ENCODE measurements around the gene TCP1. TPM values are rescaled to one million over a fixed set of nuclear protein-coding genes. Genes with fewer than 3 reads are reported as not detected.

Gene TCP1
- total RNA-seq, 3 donors from 2014 or later (not counting 1 experiment from before 2014, with no cell fraction given), result 192 to 230 (median 218) TPM

- ATAC-seq (no peak), DNase-seq (no peak)
- Mint-ChIP-seq H3K27ac (peak overlapping the region in 1 of 2 donors; percentile 81), H3K4me3 (no peak overlapping the region), H3K36me3 (peaks cover 24% of the 10 kb centered on the region), H3K4me1 (peaks cover 18 to 21% of the 10 kb centered on the region in 2 donors), H3K9me3 (no peaks in the 10 kb centered on the region), H3K27me3 (ENCODE audit: low read depth in 2 of 2) (no peaks in the 10 kb centered on the region)
- no peaks in the 10 kb centered on the region for H3K9me3 ChIP-seq (ENCODE audit: control insufficient read depth, insufficient read depth, low read length)
- no peaks in the 10 kb centered on the region for H3K27me3 ChIP-seq (ENCODE audit: control insufficient read depth, insufficient read depth, low read length)
- H3K4me1 ChIP-seq (ENCODE audit: control insufficient read depth, insufficient read depth, low read length), result peaks cover 6% of the 10 kb centered on the region
- H3K27ac ChIP-seq (ENCODE audit: low read length), result no peak overlapping the region
- H3K4me3 ChIP-seq (ENCODE audit: low read length), result no peak overlapping the region
- intact Hi-C loops (cut with micrococcal nuclease), result no loop called here
- H3K36me3 ChIP-seq (ENCODE audit: control insufficient read depth, insufficient read depth, low read length), result peaks cover 63% of the 10 kb centered on the region
- TF ChIP-seq CTCF (IDR thresholded peaks at IDR 0.05), result no peak
- WGBS (ENCODE audit: insufficient coverage), result 93% methylated on average over 4 of the region's 4 CpGs
These were observed 32.9 kb downstream of the TCP1 start for GRCh38 chr6:159756508-159756907.

- Mint-ChIP-seq H3K27me3 (ENCODE audit: low read depth in 2 of 2) (no peaks in the 10 kb centered on the region), H3K27ac (peak overlapping the region; percentile 29 to 81), H3K9me3 (no peaks in the 10 kb centered on the region), H3K4me1 (peaks cover 6 to 9% of the 10 kb centered on the region in 2 donors), H3K36me3 (peaks cover 24% of the 10 kb centered on the region), H3K4me3 (peak overlapping the region; percentile 45)
- no peak for TF ChIP-seq CTCF (IDR thresholded peaks at IDR 0.05)
- intact Hi-C loops (cut with micrococcal nuclease), result no loop called here
- DNase-seq, result no peak
- Histone ChIP-seq H3K27me3 (ENCODE audit: control insufficient read depth, insufficient read depth, low read length) (no peaks in the 10 kb centered on the region), H3K27ac (ENCODE audit: low read length) (no peak overlapping the region), H3K4me3 (ENCODE audit: low read length) (no peak overlapping the region), H3K4me1 (ENCODE audit: control insufficient read depth, insufficient read depth, low read length) (no peaks in the 10 kb centered on the region), H3K9me3 (ENCODE audit: control insufficient read depth, insufficient read depth, low read length) (no peaks in the 10 kb centered on the region), H3K36me3 (ENCODE audit: control insufficient read depth, insufficient read depth, low read length) (peaks cover 73% of the 10 kb centered on the region)
- 96% methylated on average over 11 of the region's 15 CpGs for WGBS (ENCODE audit: insufficient coverage)
- ATAC-seq, result peak in 1 of 3 donors; percentile 21
These were observed 34.2 kb downstream of the TCP1 start for GRCh38 chr6:159754959-159755914.

GRCh38 chr6:159754401-159754800 is 35.0 kb downstream of the TCP1 start:
- Mint-ChIP-seq H3K9me3 (no peaks in the 10 kb centered on the region), H3K4me1 (peaks cover 0 to 5% of the 10 kb centered on the region in 2 donors), H3K27me3 (ENCODE audit: low read depth in 2 of 2) (no peaks in the 10 kb centered on the region), H3K27ac (peak overlapping the region in 1 of 2 donors; percentile 81), H3K4me3 (no peak overlapping the region), H3K36me3 (peaks cover 30% of the 10 kb centered on the region)
- Histone ChIP-seq H3K36me3 (ENCODE audit: control insufficient read depth, insufficient read depth, low read length) (peaks cover 81% of the 10 kb centered on the region), H3K27ac (ENCODE audit: low read length) (no peak overlapping the region), H3K4me1 (ENCODE audit: control insufficient read depth, insufficient read depth, low read length) (no peaks in the 10 kb centered on the region), H3K4me3 (ENCODE audit: low read length) (no peak overlapping the region), H3K9me3 (ENCODE audit: control insufficient read depth, insufficient read depth, low read length) (no peaks in the 10 kb centered on the region), H3K27me3 (ENCODE audit: control insufficient read depth, insufficient read depth, low read length) (no peaks in the 10 kb centered on the region)
- intact Hi-C loops (cut with micrococcal nuclease), result no loop called here
- no peak for DNase-seq
- 100% methylated on average over 2 of the region's 2 CpGs for WGBS (ENCODE audit: insufficient coverage)
- ATAC-seq, result no peak
- TF ChIP-seq CTCF (IDR thresholded peaks at IDR 0.05), result no peak
